Stimulated activated CD8-positive, alpha-beta memory T cell treated with anti-CD3 and anti-CD28 coated beads, Interleukin-7, amount 100 ng/mL, for 24 hours (primary cell): ENCODE data around the gene DDX28.
"Not testable (repeated sequence)": the region's sequence is repeated elsewhere in the genome, so short reads cannot be mapped to it uniquely, and the experiment has no call there.

Experiments
- DNase-seq: peaks from one replicate; pipeline ENCODE4 v3.0.0-alpha.2; 2020; ENCODE audit warnings: low read depth

The DDX28 gene

GRCh38 chr16:68037841-68038597 is 15.0 kb upstream of the DDX28 start:
- no peak for DNase-seq

GRCh38 chr16:68035227-68035626 is 12.2 kb upstream of the DDX28 start:
- no peak for DNase-seq

- no peak for DNase-seq
These were observed 10.1 kb upstream of the DDX28 start for GRCh38 chr16:68033101-68033500.

- DNase-seq = no peak
These were observed 8.9 kb upstream of the DDX28 start for GRCh38 chr16:68031951-68032350.

- DNase-seq = not testable (repeated sequence)
These were observed 7.1 kb upstream of the DDX28 start for GRCh38 chr16:68030108-68030507.

GRCh38 chr16:68028996-68029395 is 6.0 kb upstream of the DDX28 start:
- DNase-seq = no peak

- DNase-seq = no peak
These were observed 729 bp downstream of the DDX28 start for GRCh38 chr16:68022278-68022727.

- DNase-seq = no peak
These were observed 1.5 kb downstream of the DDX28 start for GRCh38 chr16:68021490-68021889.

GRCh38 chr16:68019167-68019680 is 3.8 kb downstream of the DDX28 start:
- DNase-seq = no peak

- DNase-seq = no peak
These were observed 7.4 kb downstream of the DDX28 start, which contains the start of gene DPEP2NB for GRCh38 chr16:68015681-68016080. Gene DPEP2NB (minus strand): TSS chr16:68015911. CDS start chr16:68015770, 141 bp downstream.

GRCh38 chr16:68013440-68013839 is 9.6 kb downstream of the DDX28 start:
- DNase-seq = no peak

GRCh38 chr16:68009872-68010271 is 13.2 kb downstream of the DDX28 start:
- not testable (repeated sequence) for DNase-seq

GRCh38 chr16:68009157-68009735 is 13.8 kb downstream of the DDX28 start:
- no peak for DNase-seq

- DNase-seq = no peak
These were observed 17.2 kb downstream of the DDX28 start for GRCh38 chr16:68005786-68006286.

GRCh38 chr16:68005211-68005610 is 17.8 kb downstream of the DDX28 start:
- no peak for DNase-seq

- no peak for DNase-seq
These were observed 20.0 kb downstream of the DDX28 start for GRCh38 chr16:68003031-68003430.

- DNase-seq = no peak
These were observed 22.6 kb downstream of the DDX28 start for GRCh38 chr16:68000450-68000849.

- no peak for DNase-seq
These were observed 23.0 kb downstream of the DDX28 start for GRCh38 chr16:67999985-68000384.

- DNase-seq = not testable (repeated sequence)
These were observed 24.0 kb downstream of the DDX28 start, which contains the start of gene DPEP2 for GRCh38 chr16:67998779-67999688. Gene DPEP2 (minus strand): TSS chr16:67999484. CDS start chr16:67993212, 6,272 bp downstream.

GRCh38 chr16:67998231-67998778 is 24.7 kb downstream of the DDX28 start:
- DNase-seq = not testable (repeated sequence)

- no peak for DNase-seq
These were observed 26.4 kb downstream of the DDX28 start for GRCh38 chr16:67996666-67997065.

- DNase-seq = no peak
These were observed 27.6 kb downstream of the DDX28 start for GRCh38 chr16:67995423-67995822.
